HepG2 (cell line): ENCODE results near the gene TTLL6. TPM values are rescaled to one million over a fixed set of nuclear protein-coding genes. Genes with fewer than 3 reads are reported as not detected.

Experiments
- ATAC-seq: fragments of 200-7000 bp; cut with Tn5 transposase; 3 replicates; pipeline ENCODE4 v1.9.1; 2020; ENCODE audit warnings: mild to moderate bottlenecking, moderate library complexity
- BruUV-seq: library from RNA; stranded (reverse); fragments of 400-500 nt; replicated peaks from 2 replicates; lab custom pipeline; 2021; lab: Mats Ljungman, UMichigan
- CTCF ChIA-PET: fragments of 300-600 bp; formaldehyde crosslinking; extraction: SDS; loops from one replicate; lab custom pipeline; 2021; ENCODE audit warnings: low total read pairs, inconsistent platforms, low intra/inter-chr PET ratio; lab: Yijun Ruan, JAX
- POLR2A ChIA-PET: fragments of 350-600 bp; sonication (Branson Sonifier 250); formaldehyde crosslinking; loops from one replicate; lab custom pipeline; 2020; ENCODE audit warnings: antibody characterized with exemption, inconsistent platforms; lab: Yijun Ruan, JAX
- DNase-seq: peaks from one replicate; pipeline ENCODE4 v3.0.0-alpha.2; 2015; ENCODE audit warnings: low spot score
- FAIRE-seq: peaks from 3 replicates; lab custom pipeline; 2011; peaks lifted over from hg19 to GRCh38; lab: Jason Lieb, UNC
- H2AFZ ChIP-seq: one replicate; pipeline ENCODE4 v1.6.1; 2011; ENCODE audit warnings: low read length, inconsistent platforms
- H3K27ac ChIP-seq: fragments of 300-600 bp; 3 replicates; pipeline ENCODE4 v1.8.0; 2011; ENCODE audit warnings: mixed run types, mild to moderate bottlenecking, mixed read lengths, low read length, inconsistent platforms; ENCODE audit not compliant: insufficient read depth; ENCODE audit errors: extremely low read length
- H3K27me3 ChIP-seq, 2 experiments: fragments of 200-600 bp in 1 of 2; 2 replicates in 1 of 2; 3 replicates in 1 of 2; pipeline versions ENCODE4 v1.6.0 to v1.8.0; 2011; ENCODE audit warnings: low read length in 2 of 2, mild to moderate bottlenecking in 2 of 2, moderate library complexity in 2 of 2, inconsistent platforms in 1 of 2; ENCODE audit not compliant: insufficient read depth in 2 of 2, control insufficient read depth in 1 of 2
- H3K36me3 ChIP-seq, 2 experiments: fragments of 200-600 bp in 1 of 2; replicated peaks in 1 of 2; 2 replicates in 1 of 2; 3 replicates in 1 of 2; pipeline versions ENCODE4 v1.5.1 to v1.8.0; 2011; ENCODE audit warnings: low read length in 2 of 2, inconsistent platforms in 1 of 2; ENCODE audit not compliant: insufficient read depth in 2 of 2, control insufficient read depth in 1 of 2
- H3K4me1 ChIP-seq: 2 replicates; pipeline ENCODE4 v1.5.1; 2012; ENCODE audit warnings: low read length, inconsistent platforms; ENCODE audit not compliant: insufficient read depth
- H3K4me2 ChIP-seq: 2 replicates; pipeline ENCODE4 v1.6.0; 2011; ENCODE audit warnings: low read depth, low read length, inconsistent platforms
- H3K4me3 ChIP-seq, 3 experiments: fragments of 200-600 bp in 1 of 3; sonication (generic), shearing (Covaris generic) in 1 of 3; replicated peaks in 1 of 3; 2 replicates each; pipeline ENCODE4 v1.5.1; 2011 to 2016; ENCODE audit warnings: low read length in 3 of 3, inconsistent platforms in 2 of 3, low read depth in 2 of 3, mild to moderate bottlenecking in 2 of 3, control low read depth in 1 of 3, mixed read lengths in 1 of 3; ENCODE audit not compliant: insufficient read depth in 1 of 3
- H3K79me2 ChIP-seq: one replicate; pipeline ENCODE4 v1.6.1; 2011; ENCODE audit warnings: low read length, inconsistent platforms; ENCODE audit not compliant: insufficient read depth
- H3K9ac ChIP-seq: 2 replicates; pipeline ENCODE4 v1.6.0; 2011; ENCODE audit warnings: mild to moderate bottlenecking, low read depth, low read length, inconsistent platforms; ENCODE audit not compliant: insufficient read depth
- H3K9me3 ChIP-seq: 2 replicates; pipeline ENCODE4 v1.5.1; 2012; ENCODE audit warnings: mild to moderate bottlenecking, low read length
- H4K20me1 ChIP-seq: 2 replicates; pipeline ENCODE4 v1.6.0; 2011; ENCODE audit warnings: inconsistent platforms, mild to moderate bottlenecking, low read length, moderate library complexity; ENCODE audit not compliant: insufficient read depth
- ERF ChIP-seq: IDR thresholded peaks from 2 replicates; pipeline ENCODE4 v1.6.1; 2018; ENCODE audit warnings: missing biosample characterization, missing genetic modification reagents
- PLRG1 ChIP-seq: fragments of 450-650 bp; conservative IDR thresholded peaks from 2 replicates; pipeline ENCODE4 v1.6.1; 2016
- ZNF282 ChIP-seq: fragments of 450-650 bp; IDR thresholded peaks from 2 replicates; pipeline ENCODE4 v1.6.1; 2018; ENCODE audit not compliant: partially characterized antibody
- ZNF337 ChIP-seq: sonication (generic); formaldehyde crosslinking; IDR thresholded peaks from 2 replicates; pipeline ENCODE4 v1.5.1; 2020; ENCODE audit warnings: missing genetic modification reagents, low read depth, mild to moderate bottlenecking, borderline replicate concordance
- ZNF607 ChIP-seq: sonication (generic); formaldehyde crosslinking; IDR thresholded peaks from 2 replicates; pipeline ENCODE4 v1.5.1; 2020; ENCODE audit warnings: missing genetic modification reagents, mild to moderate bottlenecking, borderline replicate concordance
- WGBS: methylation state at CpG from one replicate; pipeline ENCODE4 v1.1.6; 2017; ENCODE audit warnings: low lambda C conversion rate; 5-methylcytosine and 5-hydroxymethylcytosine counted together
- in situ Hi-C: cut with HindIII; loops from 2 replicates; pipeline ENCODE4 v1.10.0; 2017; ENCODE audit warnings: low pct_unique_long_range_greater_than_20kb; ENCODE audit not compliant: extremely low pct_ligation_motif_present
- intact Hi-C: fragments of 100-400 bp; cut with micrococcal nuclease; formaldehyde crosslinking; loops from one replicate; pipeline ENCODE4 v1.10.0; 2022; ENCODE audit not compliant: unreplicated experiment
- polyA plus RNA-seq, 8 experiments: library from polyadenylated mRNA; depleted of rRNA in 3 of 8; stranded (reverse) in 7 of 8; unstranded in 1 of 8; fragments of >200 nt; fragmentation: Illumina TruSeq in 4 of 8; extraction: Trizol in 4 of 8; gene quantifications; 2 replicates each; pipeline versions ENCODE4 v1.2.1 to v1.2.3, GENCODE V29; 2011 to 2016; ENCODE audit warnings: low read depth in 4 of 8, missing spikeins in 1 of 8, mixed read lengths in 1 of 8; ENCODE audit not compliant: insufficient read depth in 1 of 8
- total RNA-seq, 5 experiments: library from RNA; depleted of rRNA; stranded (reverse); fragments of >200 nt; fragmentation: Illumina TruSeq; extraction: Trizol; gene quantifications; 2 replicates each; pipeline ENCODE4 v1.2.3, GENCODE V29; 2016; ENCODE audit warnings: low read depth in 1 of 5

TTLL6 gene
- total and polyA plus RNA-seq, 2 of the 13 experiments (the other 11 are each of a cell fraction or from before 2014, with no cell fraction given): 0.04 to 0.08 TPM

GRCh38 chr17:48727415-48728175 is 89.4 kb downstream of the TTLL6 start:
- Histone ChIP-seq H3K4me1 (peaks cover 2% of the 10 kb centered on the region), H3K4me2 (no peak overlapping the region), H3K9ac (no peak overlapping the region), H3K27me3 (peaks cover 23 to 91% of the 10 kb centered on the region in 2 experiments), H3K36me3 (no peaks in the 10 kb centered on the region), H4K20me1 (peaks cover 4% of the 10 kb centered on the region; the same call in 1 of the 2 replicates), H3K4me3 (no peak overlapping the region), H3K27ac (no peak overlapping the region)
- intact Hi-C loops (no loop called here), in situ Hi-C loops (loop anchor here (5.0 kb wide), 2 partner anchors 60 to 150 kb away; no protein-coding TSS in a partner anchor)
- FAIRE-seq: no peak
- POLR2A ChIA-PET: no interaction called here
- BruUV-seq: no TSS peak
- DNase-seq: no peak
- 34% methylated on average over 9 of the region's 9 CpGs for WGBS
- CTCF ChIA-PET: interaction anchor here (3.8 kb wide), 1 partner anchor 151 kb away, joined by 47 read pairs; no protein-coding TSS in a partner anchor
- TF ChIP-seq ZNF607 (CRISPR knock-in tag) (no peak), PLRG1 (0 out of 2 replicates have a peak, but pooled peaks have one; percentile 33), ZNF282 (peak; percentile 20)
- TF ChIP-seq, all 625 proteins: peak for 2
- Histone ChIP-seq H3K9me3 (no peaks in the 10 kb centered on the region), H3K79me2 (no peaks in the 10 kb centered on the region), H2AFZ (no peak overlapping the region)
- no peak for ATAC-seq

GRCh38 chr17:48726916-48727286 is 90.1 kb downstream of the TTLL6 start:
- in situ Hi-C loops (loop anchor here (5.0 kb wide), 2 partner anchors 60 to 150 kb away; no protein-coding TSS in a partner anchor), intact Hi-C loops (no loop called here)
- H2AFZ ChIP-seq: no peak overlapping the region
- no peak for ATAC-seq
- H3K27me3 ChIP-seq: peaks cover 26 to 91% of the 10 kb centered on the region in 2 experiments
- H3K9me3 ChIP-seq: no peaks in the 10 kb centered on the region
- no peak for FAIRE-seq
- 61% methylated on average over 20 of the region's 20 CpGs for WGBS
- no peaks in the 10 kb centered on the region for H3K4me1 ChIP-seq
- ChIA-PET POLR2A (no interaction called here), CTCF (interaction anchor here (3.8 kb wide), 1 partner anchor 151 kb away, joined by 47 read pairs; no protein-coding TSS in a partner anchor)
- no peak overlapping the region for H3K4me3 ChIP-seq
- H3K36me3 ChIP-seq: no peaks in the 10 kb centered on the region
- DNase-seq: no peak
- no peaks in the 10 kb centered on the region for H3K79me2 ChIP-seq
- H3K9ac ChIP-seq: no peak overlapping the region
- H3K4me2 ChIP-seq: no peak overlapping the region
- no peak for TF ChIP-seq ZNF337 (CRISPR knock-in tag)
- no peak for TF ChIP-seq ERF
- H4K20me1 ChIP-seq: peaks cover 4% of the 10 kb centered on the region; the same call in 1 of the 2 replicates
- H3K27ac ChIP-seq: no peak overlapping the region
- no TSS peak for BruUV-seq
